HG02798 (cell line): ENCODE data around the gene MVK.

Experiments
- ATAC-seq: cut with Tn5 transposase; IDR thresholded peaks from one replicate; pipeline ENCODE4 v1.9.1; 2021; ENCODE audit warnings: mild to moderate bottlenecking; ENCODE audit not compliant: unreplicated experiment, poor library complexity

MVK gene

DNA sequence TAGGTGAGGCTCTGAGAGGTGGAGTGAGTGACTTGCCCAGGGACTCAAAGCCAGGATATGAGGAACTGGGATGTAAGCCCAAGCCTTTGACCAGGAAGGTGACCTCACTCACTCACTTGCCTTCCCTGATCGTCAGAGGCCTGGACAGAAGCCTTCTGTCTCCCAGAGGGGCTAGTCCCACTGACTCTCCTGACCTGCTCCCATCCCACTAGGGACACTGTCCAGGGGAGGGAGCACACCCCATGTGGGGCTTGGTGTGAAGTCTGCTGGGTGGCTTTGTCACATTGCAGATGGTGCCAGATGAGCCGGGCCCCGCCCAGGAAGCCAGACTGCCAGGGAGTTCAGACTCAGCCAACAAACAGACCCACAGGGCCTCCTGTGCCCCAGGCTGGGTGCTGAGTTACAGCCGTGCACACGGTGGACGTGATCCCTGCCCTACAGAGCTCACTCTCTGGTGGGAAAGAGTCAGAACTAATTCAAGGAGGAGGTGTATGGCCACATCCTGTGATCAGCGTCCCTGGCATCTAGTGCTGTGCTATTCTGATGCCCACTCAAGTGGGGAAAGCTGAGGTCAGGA is 28.6 kb upstream of the MVK start:
- no peak for ATAC-seq

DNA sequence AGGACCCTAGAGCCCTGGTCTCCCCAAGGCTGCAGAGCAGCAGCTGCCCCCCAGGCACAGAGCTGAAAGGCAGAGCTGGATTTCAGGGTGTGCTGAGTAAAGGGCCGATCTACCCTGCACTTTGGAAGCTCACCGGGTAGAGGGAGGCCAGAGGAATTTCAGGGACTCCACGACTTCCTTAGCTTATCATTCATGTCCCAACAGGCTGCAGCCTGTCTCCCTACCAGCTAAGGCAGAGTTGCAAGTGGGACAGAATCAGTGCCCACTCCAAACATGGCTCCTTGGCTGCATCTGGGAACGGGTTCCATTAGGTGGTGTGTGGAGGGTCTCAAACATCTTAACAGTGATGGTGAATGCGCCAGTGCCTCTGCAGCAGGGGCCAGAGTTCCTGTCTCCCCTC is 27.8 kb upstream of the MVK start:
- ATAC-seq = no peak

DNA sequence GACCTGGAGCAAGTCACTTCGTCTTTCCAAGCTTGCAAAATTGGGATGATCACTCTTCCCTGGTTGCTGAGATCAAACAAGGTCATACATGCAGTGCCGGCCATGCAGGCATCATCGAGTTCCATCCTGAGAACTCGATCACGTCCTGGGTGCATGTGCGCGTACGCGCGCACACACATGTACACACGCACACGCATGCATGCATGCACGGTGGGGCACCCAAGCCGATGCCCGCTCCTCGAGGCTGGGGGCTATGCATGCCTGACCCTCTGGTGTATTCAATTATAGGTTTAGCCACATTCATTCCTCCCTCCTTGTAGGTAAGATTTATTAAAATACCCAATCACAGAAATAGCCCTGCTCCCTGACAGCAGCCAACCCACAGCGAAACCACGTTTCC is 26.3 kb upstream of the MVK start:
- no peak for ATAC-seq

DNA sequence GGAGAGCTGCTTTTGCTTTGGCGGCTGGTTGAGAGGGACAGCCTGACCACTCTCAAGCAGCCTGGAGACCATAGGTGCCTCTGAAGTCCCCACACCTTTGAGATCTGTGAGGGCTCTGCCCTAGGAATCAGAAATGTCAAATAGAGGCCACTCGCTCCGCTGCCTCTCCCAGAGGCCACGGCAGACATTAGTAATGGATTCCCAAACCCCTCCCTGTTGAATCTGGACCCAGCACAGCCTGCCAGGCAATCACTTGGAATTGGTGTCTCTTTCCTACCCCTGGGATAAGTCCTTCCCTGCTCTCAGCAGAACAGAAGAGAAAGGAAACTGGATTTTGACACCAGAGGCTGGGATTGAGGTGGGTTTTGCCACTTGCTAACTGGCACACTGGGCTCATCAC is 25.3 kb upstream of the MVK start:
- no peak for ATAC-seq

DNA sequence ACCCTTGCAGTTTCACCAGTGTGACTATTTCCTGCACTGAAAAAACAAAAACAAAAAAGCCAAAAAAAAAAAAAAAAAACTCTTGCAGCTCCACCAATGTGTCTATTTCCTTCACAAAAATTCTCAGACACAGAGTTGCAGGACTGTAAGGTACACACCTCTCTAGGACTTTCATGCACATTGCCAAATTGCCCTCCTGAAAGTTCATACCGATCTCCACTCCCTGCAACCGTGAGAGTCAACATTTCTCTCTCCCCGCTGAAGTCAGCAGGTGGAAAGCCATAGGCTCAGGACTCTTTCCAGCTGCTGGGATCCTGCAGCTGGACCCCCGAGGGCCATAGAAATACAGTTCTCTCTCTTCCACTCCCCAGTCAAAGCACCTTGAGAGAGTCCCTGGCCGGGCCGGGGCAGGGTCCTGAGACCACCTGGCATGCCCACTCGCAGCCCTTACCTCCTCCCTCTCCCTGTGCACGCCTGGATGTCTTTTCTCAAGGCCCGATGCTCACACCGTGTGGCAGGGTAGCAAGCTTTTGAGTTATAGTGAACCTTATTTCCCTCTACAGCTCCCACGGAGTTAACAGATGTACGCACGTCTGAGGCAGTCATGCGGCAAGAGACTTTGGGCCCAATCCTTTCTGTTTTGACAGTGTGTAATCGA is 23.9 kb upstream of the MVK start:
- ATAC-seq = no peak

DNA sequence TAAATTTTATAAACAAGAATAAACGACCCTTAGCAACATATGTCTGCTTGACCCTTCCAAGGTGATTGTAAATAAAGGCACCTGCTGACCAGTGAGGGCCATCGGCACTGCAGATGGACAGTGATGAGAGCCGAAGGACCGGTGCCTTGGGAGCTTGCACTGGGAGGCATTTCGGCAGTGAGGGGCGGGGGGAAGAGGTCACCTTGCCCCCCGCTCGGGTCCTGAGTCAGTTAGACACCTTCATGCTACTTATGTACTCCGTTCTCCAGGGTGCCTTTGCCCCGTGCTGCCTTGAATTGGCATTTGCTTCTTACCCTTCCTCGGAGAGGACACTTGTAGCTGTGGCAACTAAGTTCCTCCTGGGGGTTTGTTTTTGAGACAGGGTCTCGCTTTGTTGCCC is 23.3 kb upstream of the MVK start:
- no peak for ATAC-seq

DNA sequence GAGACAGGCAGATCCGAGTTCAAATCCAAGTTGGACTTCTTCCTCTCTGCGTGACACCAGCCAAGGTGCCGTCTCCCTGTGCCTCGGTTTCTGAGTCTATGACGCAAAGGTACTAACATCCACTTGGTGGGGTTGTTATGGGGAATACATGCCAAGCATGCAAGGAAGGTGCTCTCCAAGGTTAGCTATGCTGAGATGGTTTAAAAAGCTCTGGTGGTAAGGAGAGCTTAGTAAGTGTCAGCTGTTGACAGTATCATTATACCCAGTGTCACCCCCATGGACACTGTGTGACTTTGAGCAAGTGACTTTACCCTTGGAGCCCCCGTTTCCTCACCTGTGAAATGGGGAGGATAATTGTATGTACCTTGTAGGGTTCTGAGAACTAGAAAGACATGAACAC is 22.5 kb upstream of the MVK start:
- no peak for ATAC-seq

DNA sequence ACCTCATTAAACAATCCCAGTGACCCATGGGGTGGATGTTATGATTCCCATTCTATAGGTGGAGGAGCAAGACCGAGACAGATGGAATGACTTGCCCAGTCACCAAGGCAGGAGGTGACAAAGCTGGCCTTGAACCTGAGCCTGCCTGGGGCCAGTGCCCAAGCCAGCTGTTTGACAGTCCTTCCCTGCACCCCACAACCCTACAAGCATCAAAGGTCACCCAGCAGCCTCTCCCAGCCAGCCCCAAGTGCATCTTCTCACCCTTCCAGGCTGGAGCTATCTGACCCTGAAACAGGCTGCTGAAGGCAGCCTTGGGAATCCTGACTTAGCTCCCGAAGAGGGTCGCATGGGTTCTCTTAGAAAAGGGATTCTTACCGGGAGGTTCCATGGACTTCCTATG is 20.6 kb upstream of the MVK start:
- ATAC-seq = no peak

DNA sequence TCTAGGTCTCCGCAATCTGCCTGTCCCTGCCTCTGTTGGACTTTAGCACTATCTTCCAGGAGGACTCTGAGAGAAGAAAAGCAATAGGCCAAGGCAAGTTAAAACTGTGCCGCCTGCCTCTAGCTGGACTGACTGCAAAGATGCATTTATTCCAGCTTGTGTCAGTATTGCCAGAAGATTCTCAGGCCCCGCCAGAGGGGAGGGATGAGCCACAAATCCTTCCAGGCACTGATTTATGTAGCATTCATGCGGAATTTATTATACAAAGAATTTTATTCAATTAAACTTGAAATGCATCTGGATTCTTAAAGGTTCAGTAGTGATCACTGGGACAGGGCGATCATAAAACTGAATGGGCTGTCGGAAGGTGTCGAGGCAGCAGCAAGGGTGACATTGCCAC is 20.1 kb upstream of the MVK start:
- no peak for ATAC-seq

DNA sequence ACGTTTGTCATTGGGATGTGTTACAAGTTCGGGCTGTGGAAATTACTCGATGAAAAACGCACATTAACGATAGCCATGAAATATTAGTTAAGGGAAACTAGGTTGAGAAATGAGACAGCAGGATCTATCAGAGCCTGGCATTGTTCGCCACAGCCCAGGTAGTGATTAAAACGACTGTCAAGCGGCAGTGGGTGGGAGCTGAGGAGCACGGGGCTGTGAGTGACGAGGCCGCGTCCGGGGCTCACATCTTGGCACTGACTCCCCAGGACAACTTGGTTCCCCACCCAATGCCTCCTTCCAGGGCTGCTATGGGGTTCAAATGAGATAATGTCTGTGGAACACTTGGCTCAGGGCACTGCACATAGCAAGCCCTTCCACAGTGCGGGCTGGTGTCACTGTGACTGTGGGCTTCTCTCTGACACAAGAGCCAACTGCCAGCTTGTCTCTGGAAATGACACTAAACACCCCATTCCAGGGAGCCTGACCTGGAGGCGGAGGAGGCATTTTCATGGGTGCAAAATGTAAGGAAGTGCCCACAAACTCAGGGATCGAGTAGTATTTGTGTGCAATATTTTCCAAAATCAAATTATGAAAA is 19.6 kb upstream of the MVK start:
- no peak for ATAC-seq

DNA sequence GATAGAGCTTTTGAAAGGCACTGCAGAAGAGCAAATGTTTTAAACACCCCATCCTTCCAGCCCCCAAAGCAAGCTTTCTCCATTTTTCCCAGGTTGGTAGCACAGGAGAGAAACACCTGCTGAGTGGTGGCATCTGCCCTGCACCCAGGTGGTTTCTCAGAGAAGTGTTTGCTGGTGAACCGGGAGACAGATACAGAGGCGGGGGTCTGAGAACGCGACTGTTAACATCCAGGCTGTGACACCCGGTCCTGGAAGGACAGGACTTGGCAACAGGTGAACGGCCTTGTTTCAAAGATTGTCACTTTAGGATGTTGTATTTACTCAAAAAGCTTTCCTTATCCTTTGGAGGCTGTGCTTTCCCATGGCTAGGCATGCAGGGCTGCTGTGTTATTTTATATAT is 18.8 kb upstream of the MVK start:
- no peak for ATAC-seq

DNA sequence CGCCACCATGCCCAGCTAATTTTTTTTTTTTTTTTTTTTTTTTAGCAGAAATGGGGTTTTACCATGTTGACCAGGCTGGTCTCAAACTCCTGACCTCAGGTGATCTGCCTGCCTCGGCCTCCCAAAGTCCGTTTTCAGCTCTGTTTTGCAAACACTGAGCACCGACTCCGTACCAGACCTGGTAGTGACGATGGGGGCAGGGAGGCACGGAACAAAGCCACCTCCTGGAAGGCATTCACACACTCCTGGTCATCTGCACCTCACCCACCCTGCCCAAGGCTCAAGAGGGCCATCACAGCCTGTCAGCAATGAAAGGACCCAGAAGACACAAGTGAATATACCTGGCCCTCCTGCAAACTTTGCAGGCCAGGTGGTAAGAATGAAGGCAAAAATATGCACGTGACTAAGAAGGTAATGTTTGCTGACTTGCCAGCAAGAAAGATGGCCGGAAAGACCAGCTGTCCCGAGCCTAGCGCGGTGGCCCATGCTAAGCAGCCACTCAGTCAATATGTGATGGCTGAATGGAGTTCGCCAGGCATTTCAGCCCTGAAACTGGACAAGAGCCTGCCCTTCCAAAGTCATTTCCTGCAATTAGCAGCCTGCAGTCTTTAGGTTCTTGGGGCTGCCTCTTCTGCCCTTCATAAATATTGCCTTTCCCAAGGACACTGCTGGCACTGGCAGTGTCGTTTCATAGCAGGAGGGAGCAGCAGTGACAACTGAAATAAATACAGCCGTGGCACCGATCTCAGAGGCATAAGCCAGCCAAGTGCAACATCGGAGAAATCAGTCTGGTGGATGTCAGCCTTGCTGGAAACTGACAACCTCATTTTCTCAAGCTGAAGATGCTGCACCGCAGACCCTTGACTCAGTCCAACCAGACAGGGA is 17.9 kb upstream of the MVK start:
- ATAC-seq = no peak

DNA sequence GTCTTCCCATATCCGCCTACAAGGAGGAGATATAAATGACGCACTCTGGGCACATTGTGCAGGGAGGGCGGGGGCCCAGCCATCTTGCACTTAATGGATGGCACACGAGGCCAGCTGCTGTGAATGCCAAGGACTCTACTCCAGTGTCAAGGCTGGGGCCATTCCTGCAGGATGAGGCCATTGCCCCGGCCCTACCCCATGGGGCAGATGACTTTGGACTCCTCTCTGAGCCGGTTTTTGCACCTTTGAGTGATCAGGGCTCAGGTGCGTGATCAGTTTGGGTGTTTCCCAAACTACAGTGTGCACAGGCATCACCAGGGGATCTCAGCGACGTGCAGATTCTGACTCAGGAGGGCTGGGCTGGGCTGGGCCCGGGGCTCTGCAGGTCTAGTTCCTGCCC is 16.4 kb upstream of the MVK start:
- ATAC-seq = no peak

DNA sequence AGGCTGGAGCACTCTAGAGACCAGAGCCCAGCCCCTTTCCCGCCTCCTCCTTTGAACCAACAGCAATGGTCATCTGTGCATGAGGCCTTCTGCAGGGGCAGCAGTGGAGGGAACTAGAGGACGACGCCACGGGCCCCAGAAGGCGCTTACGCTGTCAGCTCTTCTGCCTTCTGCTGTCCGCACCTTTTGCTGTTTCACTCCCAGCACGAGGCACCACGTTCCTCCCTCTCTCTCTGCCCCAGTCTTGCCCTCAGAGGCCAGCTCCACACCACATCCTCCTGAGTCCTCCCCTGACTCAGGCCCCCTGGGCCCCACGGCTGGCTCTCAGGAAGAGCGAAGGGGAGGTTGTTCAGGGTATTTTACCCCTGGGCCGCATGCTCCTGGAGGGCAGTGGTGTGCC is 15.8 kb upstream of the MVK start:
- ATAC-seq = no peak

DNA sequence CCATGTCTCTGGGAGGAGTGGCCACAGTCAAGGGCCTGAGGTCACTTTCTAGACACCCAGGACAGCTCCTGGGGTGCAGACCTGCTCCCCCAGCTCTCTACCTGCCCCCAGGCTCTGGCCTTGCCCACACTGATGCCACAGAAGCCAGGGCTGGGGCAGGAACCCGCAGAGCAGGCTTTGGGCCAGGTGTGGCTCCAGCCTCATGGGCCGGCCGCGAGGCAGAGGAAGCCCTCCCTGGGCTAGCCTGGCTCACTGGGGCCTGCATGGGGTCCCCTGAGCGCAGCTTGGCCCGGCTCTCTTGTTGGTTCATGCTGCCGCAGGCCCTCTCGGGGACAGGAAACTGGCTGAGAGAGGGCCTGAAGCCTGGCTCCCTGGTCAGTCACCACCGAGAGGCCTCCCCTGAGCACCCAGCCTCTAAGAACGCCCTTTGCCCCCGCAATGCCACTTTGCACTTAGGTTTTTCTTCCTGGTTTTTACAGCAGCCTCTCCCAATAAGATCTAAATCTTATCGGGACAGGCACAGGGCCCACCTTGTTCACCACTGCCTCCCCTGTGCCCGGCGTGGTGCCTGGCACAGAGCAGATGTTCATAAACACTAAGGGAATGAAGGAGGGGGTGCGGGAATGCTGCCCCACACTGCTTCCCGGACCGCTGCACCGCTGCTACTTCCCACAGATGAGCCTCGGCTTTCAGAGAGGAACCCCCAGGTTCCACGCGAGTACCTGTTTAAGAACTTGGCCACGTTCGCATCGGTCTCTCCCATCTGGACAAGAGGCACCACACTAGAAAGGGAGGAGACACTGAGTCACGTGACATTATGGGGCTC is 15.0 kb upstream of the MVK start:
- no peak for ATAC-seq

DNA sequence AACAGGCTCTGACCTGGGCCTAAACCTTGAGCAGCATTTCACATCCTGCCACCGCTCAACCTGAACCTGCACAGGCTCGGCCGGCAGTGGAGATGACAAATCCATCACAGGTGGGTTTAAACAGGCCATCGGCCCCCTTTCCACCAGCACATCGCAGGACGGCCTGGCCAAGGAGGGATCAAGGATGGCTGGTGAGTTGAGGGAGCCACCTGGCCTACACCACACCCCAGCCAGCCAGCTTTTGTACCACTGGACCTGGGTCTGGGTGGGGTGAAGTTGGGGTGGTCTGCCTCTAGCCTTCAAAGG is 14.4 kb upstream of the MVK start:
- ATAC-seq = no peak

DNA sequence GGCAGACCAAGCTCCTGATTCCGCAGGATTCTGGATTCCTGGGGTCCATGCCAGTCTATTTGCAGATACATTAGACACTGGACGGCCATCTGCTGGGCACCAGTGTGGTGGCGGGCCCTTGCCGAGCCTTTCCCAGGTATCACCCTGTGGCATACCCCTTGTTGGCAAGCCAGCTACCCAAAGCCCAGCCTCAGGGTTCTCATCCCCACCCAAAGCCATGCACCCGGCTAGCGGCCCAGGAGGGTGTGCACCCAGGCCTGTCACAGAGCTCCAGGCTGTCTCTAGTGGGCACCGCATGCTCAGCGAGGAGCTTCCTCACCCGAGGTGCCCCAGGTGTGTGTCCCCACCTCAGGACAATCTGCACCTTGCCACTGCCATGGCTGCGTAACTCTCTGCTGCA is 14.0 kb upstream of the MVK start:
- ATAC-seq = no peak

DNA sequence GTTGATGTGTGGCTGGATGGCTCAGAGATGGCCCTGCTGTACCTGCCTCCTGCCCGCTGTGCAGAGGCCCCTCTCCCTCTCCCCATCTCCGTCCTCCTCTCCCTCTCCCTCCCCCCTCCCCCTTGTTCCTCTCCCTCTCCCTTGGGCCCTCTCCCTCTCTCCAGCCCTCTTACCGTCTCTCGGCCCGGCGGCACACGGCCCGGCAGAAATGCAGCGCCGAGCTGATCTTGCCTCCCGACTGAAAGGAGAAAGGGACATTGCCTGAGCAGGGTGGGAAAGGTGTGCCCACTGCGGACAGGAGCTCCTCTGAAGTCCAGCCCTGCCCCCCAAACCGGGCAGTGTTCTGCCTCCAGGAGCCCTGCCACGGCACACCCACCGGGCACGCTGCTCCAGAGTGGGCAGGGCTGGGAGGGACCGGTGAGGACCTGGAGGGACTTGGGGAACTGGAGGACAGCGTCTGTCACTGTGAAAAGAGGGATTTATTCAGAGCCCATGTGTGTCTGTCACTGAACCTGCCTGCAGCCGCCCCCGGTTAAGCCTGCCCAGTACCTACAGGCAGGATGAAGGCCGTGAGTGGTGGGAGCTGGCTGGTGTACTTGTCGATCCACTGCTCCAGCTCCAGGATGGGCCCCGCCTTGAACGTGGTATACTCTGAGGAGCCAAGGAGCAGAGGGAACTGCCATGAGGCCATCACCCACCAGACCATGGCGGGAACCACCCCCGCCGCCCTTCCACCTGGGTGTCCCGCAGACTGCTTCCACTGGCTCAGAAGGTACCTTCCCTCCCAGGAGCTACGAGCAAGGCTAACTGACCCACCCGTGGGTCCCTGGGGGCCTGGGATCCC is 12.5 kb upstream of the MVK start:
- ATAC-seq = no peak

DNA sequence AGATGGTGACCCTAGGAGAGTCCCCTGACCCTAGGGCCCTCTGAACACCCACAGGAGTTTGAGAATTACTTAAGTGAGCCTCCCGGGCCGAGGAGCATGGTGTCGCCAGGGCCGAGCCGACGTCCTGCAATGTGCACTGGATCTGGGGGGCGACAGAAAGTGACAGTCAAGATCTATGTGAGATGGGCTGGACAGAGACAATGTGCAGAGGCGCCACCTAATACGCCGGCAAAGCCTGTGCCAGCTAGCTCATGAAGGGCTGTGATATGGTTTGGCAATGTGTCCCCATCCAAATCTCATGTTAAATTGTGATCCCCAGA is 11.9 kb upstream of the MVK start:
- ATAC-seq = no peak

DNA sequence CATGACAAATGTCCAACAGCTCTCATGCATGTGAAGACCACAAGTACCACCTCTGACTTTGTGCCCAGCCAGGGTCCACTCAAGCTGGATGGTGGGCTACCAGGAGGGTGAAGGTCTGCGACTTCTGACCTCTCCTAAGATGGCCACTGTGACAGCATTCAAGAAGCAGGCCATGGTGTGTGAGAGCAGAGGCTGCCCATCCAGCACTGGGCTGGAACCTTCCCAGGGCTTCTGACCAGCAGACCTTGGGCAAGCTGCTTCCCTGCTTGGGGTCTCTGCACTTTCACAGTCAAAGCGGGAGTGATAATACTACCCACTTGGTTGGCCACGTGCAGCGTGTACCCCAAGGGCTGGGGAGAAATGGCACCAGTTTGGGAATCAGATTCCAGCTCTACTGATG is 10.7 kb upstream of the MVK start:
- no peak for ATAC-seq
